Stimulated activated naive CD8-positive, alpha-beta T cell treated with anti-CD3 and anti-CD28 coated beads, Interleukin-15, Interleukin-2, amounts not matched to agents 100 U/mL and 50 U/mL, for 24 hours (primary cell): Measurements from ENCODE around the gene ABLIM2.

ENCODE experiments used
- ATAC-seq: fragments of 150-1000 bp; cut with Tn5 transposase; one replicate; pipeline ENCODE4 v1.10.0; 2021
- DNase-seq: peaks from one replicate; pipeline ENCODE4 v3.0.0; 2021

The ABLIM2 gene

DNA sequence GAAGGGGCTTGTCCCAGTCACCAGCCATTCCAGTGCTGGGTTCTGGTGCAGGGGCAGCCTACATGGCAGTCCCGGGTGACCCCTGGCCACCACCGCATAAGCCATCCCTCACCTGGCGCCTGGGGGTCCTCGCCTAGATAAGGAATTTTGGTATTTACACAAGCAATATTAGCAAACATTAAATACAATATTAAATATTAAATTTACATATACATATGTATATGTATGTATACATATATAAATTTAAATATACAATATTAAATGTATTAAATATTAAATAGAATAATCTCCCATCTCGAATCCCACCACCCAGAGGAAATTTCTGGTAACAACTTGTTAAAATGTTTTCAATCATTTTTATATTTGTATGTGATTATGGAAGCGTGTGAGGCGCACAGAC, 114.4 kb downstream of the ABLIM2 start:
- ATAC-seq (no peak), DNase-seq (no peak)

DNA sequence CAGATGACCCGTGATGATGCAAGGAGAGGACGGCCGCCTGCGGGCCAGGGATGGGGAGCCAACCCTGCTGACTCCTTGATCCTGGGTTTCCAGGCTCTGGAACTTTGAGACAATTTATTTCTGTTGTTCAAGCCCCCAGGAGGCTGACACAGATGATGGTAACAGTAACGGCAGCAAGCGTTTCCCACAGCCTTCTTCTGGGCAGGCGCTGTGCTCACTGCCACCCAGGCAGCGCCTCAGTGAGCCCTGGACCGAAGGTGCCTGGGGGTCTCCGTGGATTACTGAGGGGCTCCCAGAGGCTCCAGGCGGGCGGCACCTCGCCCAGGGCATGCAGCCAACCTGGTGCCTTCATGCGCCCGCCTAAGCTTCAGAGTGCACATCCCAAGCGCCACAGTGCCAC, 115.0 kb downstream of the ABLIM2 start:
- DNase-seq (no peak), ATAC-seq (no peak)

DNA sequence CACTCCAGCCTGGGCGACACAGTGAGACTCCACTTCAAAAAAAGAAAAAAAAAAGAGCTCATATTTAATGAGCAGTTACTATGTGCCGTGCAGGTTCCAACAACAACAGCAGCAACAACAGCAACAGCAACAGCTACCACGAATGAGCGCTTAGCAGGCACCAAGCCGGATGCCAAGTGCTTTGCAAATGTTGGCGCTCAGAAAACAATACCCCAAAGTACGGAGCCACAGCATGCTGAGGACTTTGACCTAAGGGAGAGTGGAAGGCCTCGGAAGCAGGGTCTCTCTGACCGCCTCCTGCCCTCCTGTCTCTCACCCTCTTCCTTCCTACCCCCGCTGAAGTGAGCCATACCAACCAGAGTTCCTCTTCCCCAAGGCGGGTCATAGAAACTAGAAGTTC, 116.7 kb downstream of the ABLIM2 start:
- ATAC-seq (no peak), DNase-seq (no peak)

DNA sequence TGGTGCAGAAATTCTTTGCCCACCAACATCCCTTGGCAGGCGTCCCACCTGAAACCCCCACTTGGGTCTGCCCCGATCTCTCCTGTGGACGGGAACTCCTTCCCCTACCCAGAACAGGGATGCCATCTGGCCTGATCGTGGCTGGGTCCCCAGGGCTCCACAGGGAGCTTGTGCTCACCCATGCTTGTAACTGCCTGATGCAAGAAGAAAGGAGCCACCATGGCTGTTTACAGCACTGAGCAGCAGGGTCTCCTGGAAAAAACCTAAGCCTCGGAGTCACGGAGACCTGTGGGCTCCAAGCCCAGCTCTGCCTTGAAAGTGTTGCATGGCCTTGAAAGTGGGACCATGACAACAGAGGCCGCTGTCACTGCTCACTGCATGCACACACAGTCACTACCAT, 117.4 kb downstream of the ABLIM2 start:
- DNase-seq (no peak), ATAC-seq (no peak)

DNA sequence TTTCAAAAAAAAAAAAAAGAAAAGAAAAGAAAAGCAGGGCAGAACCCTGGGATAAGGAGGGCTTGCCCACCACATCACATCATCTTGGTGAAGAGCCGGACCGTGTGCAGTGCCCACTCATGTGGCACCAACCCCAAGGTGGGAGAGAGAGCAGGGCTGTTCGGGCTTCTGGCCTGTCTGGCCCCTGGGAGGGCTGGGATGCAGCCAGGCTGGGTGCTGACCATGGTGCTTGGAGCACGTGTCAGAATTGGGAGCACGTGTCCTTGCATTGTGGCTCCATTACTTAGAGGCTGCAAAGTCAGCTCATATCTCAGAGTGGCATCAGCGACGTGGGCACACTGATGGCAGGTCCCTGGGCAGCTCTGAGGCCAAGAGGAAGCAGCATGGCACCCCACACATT, 118.0 kb downstream of the ABLIM2 start:
- DNase-seq (no peak), ATAC-seq (no peak)

DNA sequence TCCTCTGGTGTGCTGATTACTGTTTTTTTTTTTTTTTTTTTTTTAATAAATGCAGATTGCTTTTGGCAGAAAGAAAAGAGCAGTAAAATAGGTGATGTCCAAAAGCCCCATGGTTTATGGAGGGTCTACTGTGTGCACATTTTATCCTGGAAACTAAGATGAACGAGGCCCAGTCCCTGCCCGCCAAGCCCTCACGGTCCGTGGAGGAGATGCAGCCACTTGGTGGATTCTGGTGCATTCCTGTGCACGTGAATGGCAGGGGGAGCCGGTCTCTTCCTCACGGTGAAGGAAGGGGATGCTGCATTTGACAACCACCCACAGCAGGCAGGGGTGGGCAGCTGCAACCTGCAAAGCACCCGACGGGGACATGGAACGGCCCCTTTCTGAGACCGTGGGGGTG, 118.8 kb downstream of the ABLIM2 start:
- DNase-seq (no peak), ATAC-seq (no peak)

DNA sequence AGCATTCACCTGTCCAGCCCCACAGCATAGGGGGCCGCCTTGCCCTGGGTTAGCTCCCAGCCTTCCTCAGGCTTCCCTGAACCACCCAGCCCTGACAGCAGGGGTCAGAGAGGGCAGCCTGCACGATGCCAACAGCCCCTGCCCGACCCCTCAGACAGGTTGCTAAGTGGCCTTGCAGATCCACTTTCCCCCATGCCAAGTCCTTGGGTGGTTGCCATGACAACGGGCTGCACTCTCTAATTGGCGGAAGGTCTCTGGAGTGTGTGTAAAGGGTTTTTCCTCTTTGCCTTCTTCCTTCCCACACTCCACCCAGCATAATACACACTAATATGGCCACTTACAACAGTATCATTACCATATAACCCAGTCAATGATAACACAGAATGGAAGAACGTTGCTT, 119.3 kb downstream of the ABLIM2 start:
- no peak for ATAC-seq
- DNase-seq, result no peak

DNA sequence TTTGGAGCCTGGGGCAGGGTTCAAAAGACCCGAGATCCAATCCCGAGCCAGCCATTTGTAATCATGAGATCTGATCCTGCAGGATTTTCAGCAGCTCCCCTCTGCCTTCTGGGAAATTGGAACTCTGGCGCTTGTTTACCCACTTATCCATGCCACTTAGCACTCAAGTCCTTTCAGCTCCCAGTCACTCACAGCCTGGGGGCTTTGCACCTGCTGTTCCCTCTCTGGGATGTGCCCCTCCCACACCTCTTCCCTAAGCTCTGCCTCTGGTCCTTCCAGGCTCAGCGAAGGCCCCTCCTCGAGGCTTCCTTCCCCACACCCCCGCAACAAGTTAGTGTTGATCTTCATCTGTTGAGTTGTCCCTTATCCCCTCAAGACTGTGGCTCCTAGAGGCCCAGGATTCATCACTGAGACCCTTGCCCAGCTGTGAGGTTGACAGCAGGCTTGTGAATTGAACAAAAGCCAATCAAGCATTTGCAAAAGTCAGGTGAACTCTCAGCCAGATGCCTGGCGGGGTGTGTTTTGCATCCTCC, 119.8 kb downstream of the ABLIM2 start:
- ATAC-seq (no peak), DNase-seq (no peak)

DNA sequence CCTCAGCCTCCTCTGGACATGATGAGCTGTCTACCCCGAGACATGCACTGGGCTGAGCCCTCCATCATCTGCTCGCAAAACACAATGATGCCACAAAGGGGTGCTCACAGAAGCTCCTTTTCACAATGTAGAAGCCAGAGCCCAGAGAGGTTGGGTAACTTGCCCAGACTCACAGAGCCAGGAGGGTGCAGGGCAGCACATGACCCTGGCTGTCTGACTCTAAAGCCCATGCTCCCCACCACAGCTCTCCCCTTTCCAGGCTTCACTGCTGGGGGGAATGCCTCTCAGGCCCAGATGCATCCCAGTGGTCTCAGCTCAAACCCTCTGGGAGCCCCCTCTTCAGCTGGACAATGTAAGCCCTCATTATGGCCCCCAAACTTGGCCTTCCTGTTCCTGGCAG, 120.5 kb downstream of the ABLIM2 start:
- ATAC-seq (no peak), DNase-seq (no peak)

DNA sequence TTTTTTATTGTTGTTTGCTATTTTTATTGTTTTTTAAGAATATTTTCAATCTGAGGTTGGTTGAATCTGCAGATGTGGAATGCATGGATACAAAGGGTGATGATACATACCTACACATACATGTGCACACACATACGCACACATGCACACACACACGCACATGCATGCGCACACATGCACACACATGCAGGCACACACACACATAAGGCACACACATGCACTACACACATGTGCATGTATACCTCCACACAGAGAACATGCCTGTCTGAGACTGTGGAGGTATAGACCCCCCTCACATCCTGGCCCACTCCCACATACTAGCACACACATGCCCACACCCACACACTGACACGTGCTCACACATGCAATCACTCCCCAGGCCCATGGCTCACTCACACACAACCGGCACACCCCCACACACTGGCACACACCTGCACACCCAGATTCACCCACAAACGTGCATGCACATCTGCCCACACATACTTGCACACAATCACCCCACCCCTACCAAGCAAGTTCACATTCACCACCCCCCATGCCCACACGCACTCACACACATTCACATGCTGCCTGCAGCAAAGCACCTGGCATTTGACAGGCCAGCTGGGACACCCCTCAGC, 121.4 kb downstream of the ABLIM2 start:
- no peak for ATAC-seq
- DNase-seq, result no peak

DNA sequence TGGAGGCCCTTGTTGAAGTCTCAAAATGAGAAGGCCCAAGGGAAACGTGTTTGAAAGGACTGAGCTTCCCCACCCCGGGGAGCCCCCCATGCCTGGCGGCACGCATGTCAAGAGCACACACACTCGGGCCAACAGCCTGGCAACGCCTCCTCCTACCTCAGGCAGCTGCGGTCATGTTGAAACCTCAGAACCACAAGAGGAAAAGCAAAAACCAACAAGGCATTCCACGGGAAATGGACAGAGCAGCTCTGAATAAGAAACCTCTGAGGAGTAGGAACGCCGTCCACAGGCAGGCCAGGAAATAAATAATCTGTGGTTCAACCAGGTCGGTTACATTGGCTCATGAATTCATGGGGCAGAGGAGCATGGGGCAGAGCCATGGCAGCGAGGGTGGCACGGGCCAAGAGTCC, 123.2 kb downstream of the ABLIM2 start:
- DNase-seq (peak; percentile 34), ATAC-seq (peak; percentile 26)

DNA sequence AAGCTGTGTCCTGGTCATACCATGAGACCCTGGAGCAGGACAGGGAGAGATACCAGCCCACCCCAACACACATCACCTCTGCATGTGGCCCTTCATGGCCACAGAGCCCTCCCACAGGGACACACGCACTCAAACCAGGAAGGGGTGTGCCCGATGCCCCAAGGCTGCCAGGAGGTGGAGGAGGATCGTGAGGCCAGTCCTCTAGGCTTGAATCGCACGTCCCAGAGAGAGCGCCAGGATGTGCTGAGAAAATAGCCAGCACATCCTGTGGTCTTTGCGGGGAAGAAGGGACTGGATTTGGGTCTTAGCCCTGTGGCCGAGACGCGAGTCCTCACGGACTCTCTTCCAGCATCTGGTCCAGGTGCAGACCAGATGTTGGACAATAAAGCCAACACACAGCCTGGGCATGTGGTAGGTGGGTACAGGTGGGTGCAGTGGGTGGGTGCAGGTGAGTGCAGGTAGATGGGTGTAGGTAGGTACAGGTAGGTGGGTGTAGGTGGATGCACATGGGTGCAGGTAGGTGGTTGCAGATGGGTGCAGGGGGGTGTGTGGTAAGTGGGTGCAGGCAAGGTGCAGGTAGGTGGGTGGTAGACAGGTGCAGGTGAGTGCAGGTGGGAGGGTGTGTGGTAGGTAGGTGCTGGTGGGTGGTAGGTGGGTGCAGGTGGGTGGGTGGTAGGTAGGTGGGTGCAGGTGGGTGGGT, 124.6 kb downstream of the ABLIM2 start:
- DNase-seq (no peak), ATAC-seq (no peak)

DNA sequence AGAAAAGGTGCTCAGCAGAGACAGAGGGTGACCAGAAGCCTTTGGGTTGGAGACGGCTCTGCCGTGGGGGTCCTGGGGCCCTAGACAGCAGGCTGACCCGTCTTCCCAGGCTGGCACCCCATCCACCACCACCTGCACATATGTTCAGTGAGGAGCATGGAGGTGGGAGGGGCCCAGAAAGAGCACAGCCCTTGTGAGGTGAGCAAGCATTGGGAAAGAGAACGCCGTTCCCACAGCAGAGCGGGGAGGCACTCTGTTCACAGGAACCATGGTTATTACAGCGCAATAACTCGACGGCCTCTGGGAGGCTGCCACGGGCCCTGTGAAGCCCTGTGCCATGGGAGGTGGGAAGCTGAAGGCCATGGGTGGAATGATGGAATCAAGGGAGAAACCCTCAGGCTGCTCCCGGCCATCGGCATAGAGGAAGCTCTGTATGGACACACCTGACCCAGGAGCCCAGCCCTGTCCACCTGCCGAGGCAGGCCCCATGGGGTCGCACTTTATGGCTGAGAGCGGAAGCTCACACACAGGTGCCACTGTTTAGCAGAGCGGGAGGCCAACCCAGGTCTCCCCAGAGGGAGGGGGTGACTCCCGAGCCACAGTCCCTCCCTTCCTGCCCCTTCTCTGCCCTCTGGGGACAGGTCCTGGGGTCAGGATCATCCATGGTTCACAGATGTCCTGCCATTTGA, 125.4 kb downstream of the ABLIM2 start:
- ATAC-seq, result no peak
- DNase-seq, result no peak

DNA sequence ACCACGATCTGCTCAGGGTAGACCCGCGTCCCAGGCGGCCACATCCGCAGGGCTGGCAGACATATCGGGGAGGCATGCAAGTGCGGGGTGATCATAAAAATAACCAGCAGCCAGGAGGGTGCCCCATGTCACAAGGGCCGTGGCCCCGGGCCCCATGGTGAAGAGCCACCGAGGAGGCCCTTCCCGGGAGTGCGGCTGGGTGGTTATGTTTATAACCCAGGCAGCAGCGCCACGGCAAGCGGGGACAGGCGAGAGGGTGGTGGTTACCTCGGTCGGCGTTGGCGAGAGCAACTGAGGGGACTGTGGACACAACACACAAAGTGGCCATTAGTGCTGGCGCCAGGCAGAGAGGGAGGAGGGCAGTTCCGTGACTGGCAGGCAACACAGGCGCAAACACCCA, 126.2 kb downstream of the ABLIM2 start:
- no peak for DNase-seq
- no peak for ATAC-seq

DNA sequence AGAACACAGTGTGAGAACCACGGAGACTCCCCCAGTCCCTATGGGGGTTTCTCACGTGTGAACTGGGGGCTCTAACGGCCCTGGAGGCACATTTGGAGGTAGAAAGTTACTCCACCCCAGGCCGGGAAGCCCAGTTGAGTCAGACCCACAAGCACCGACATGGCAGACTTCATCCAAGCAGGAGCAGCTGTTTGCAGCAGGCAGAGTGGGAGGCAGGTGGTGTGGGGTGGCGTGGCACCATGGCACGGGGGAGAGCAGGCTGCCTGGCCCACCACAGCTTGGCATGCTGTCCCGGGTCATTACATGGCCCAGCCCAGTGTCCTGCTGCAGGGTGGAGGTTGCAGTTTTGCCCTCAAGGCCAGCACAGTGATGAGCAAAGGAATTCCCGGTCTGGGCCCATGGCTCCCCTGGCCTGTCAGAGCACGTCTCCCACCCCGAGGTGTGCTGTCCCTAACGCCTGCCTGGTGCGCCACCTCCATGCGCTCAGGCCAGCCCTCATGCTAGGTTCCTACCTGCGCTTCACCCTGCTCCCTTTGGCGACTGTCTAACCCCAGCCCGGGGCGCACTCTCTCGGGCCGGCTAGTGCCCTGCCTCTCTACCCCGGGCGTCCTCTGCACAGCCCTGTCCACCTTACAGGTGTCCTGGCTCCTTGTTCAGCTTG, 128.4 kb downstream of the ABLIM2 start:
- ATAC-seq (no peak), DNase-seq (no peak)

DNA sequence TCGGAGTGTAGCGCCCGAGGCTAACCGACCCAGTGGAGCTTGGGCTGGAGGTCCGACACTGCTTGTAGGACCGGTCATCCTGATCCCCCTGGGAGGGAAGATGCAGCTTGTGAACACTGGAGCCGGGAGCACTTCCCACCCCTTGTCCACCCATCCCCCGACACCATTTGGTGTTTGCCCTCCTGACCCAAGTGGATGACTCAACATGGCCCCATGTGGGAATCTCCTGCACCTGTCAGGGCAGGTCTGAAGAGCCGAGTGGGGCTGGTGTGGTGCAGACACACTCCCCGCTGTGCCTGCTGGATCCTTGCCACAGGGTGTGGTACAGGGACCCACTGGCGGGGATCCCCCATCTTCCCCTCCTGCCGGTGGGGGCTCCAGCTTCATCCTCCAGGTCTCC, 128.9 kb downstream of the ABLIM2 start:
- ATAC-seq (no peak), DNase-seq (no peak)

DNA sequence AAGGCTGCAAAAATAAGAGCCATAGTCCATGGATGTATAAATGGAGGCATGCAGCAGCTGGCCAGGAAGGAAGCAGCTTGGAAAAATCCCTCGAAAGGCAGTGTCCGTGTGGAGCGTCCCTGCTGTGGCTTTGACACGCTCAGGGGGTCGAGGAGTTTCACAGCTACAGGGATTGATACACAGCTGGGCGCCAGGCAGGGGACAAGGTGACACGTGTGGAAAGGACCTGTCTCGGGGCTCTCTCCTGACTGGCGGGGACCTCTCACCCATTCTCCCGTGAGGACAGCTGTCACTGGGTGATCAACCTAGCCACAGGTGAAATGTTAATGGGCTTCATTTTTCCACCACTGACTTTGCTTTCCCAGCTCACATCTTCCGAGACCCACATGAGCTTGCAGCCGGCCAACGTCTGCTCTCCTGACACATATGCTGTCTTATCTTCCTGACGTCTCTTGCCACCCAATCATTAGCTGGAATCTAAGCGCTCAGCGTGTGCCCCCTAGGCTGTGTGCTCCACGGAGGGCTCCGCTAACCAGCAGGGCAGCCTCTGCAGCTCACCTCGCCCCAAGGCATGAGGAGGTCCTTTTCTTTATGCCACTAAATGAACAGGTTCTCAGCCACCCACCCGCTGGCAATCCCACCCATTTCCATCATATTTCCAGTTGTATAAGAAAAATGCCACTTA, 129.6 kb downstream of the ABLIM2 start:
- ATAC-seq (no peak), DNase-seq (no peak)

DNA sequence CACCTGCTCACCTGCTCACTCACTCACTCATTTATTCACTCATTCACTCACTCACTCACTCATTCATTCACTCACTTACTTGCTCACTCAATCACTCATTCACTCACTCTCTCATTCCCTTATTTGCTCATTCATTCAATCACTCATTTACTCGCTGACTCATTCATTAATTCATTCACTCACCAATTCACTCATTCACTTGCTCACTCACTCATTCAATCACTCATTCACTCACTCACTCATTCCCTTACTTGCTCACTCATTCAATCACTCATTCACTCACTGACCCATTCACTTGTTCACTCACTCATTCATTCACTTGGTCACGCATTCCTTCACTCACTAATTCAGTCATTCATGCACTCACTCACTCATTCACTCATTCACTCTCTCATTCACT, 130.2 kb downstream of the ABLIM2 start:
- no peak for ATAC-seq

DNA sequence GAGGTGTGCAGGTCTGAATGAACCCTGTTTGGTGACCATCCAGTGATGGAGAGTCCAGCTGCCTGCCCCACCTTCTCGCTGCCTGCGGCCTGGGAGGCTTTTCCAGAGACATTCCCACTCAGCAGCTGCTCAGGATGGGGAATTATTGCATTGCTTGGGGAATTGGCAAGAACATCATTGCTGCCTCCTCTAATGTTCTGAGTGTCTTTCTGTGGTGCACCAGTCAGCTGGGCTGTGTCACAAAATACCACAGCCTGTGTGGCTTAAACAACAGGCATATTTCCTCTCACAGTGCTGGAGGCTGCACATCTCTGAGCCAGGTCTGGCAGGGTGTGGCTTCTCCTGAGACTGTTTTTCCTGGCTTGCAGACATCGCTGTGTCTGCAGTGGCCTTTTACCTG, 132.2 kb downstream of the ABLIM2 start:
- ATAC-seq (no peak), DNase-seq (no peak)

More for the DNA sequence above, 130.2 kb downstream of the ABLIM2 start:
- DNase-seq, result no peak

DNA sequence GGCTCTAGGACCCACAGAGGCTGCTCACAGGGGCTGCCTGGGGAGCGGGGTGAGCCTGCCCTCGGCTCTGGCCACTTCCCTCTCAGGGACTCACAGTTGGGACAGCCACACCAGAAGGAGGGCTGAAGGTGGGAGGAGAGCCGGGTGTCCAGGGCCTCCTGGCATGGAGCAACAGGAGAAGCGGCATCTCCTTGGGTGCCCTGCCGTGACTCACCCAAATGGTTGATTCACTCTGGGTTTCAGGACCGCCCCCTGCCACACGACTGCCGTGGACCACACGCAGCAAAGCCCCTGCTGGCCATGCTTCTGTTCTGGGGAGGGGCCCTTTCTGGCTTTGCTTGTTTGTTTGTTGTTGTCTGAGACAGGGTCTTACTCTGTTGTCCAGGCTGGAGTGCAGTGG, 132.9 kb downstream of the ABLIM2 start:
- ATAC-seq, result no peak
- no peak for DNase-seq

DNA sequence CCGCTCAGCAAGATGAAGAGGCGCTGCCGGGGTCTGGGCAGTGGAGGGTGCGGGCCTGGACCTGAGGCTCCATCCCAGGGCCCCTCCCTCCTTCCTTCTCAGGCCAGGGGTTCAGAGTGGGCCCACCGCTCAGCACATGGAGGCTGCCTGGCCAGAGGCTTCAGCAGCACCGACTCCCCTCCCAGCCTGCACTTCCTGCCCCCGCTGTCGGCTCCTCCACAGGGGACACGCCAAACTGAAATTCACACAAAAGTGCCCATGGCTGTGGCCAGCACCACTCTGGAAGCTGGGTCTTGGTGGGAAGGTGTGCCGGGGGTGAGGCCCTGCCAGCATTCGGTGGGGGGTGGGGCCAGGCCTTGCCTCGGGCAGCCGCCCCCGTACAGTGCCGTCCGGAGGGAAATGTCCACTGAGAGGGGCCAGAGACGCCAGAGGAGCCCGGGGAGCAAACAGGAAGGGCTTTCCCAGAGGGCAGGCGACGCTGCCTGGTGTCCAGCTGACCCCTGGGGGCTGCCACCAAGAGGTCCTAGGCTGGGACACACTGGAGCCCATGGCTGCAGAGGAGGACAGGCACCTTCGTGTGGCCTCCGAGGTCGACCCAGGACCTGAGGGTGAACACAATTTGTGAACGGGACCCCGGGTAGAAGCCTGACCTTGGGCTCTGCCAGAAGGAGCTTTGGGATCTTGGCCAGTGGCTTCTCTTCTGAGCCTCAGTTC, 134.4 kb downstream of the ABLIM2 start:
- no peak for ATAC-seq
- no peak for DNase-seq

DNA sequence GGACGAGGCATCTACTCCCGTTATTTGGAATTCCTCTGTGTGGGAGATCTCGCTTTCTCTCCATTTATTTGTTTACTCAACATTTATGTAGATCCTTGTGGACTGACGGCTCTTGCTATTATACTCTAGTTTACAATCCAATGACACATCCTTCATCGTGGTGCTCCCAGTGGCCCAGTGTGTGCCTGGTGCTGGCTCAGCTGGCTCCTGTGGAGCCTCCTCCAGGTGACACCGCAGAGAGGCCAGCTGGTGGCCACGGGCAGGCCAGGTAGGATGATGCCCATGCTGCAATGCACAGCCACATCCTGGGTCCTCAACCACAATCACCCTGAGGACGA, 134.9 kb downstream of the ABLIM2 start:
- ATAC-seq, result no peak
- DNase-seq, result no peak
